ENCODE results near the gene GLCCI1.

DNA sequence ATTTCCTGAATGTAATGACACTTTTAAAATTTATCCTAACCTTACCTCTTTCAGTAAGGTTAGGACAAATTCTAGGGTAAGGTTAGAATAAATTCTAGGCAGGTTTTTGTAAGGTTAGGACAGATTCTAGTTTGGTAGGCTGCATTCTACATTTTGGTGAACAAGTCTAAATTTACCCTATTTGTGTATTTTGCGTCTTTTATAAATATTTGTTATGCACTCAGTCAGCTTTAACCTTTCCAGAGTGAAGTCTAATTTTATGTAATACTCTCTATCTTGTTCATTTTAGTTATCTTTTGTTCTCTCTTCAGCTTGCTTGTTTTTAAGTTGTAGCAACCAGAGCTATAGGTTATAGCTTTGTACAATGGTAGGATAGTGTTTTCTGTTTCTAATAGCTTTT is 54.0 kb downstream of the GLCCI1 start:
- TF ChIP-seq CTCF (IDR thresholded peaks at IDR 0.05; ENCODE audit: low read length) (no peak), EZH2 (IDR thresholded peaks at IDR 0.05; ENCODE audit: borderline replicate concordance, low read length) (no peak)

Measured in OCI-LY1 (cell line).